GM18520 (cell line): Measurements from ENCODE around the gene ZNF134.

Experiments used
- ATAC-seq: cut with Tn5 transposase; IDR thresholded peaks from one replicate; pipeline ENCODE4 v1.9.1; 2021; ENCODE audit not compliant: unreplicated experiment

The ZNF134 gene

GRCh38 chr19:57613941-57614743 is at the start of gene ZNF134:
Gene ZNF134 (plus strand): TSS chr19:57614242. CDS start chr19:57619469, 5,227 bp downstream.
- ATAC-seq = peak; percentile 86

- ATAC-seq = no peak
Measured at GRCh38 chr19:57566396-57567265, 47.4 kb upstream of the ZNF134 start.

- ATAC-seq = no peak
Measured at GRCh38 chr19:57570707-57571106, 43.3 kb upstream of the ZNF134 start.

- ATAC-seq = no peak
Measured at GRCh38 chr19:57572415-57572947, 41.6 kb upstream of the ZNF134 start.

- no peak for ATAC-seq
Measured at GRCh38 chr19:57576661-57577060, 37.4 kb upstream of the ZNF134 start.

GRCh38 chr19:57578487-57579205 is 35.4 kb upstream of the ZNF134 start, which contains the start of gene ZNF416:
Gene ZNF416 (minus strand): TSS chr19:57578911. CDS start chr19:57578704, 207 bp downstream.
- peak; percentile 91 for ATAC-seq

GRCh38 chr19:57583104-57583520 is 30.9 kb upstream of the ZNF134 start:
- no peak for ATAC-seq

GRCh38 chr19:57583521-57584416 is 30.3 kb upstream of the ZNF134 start, which contains the start of gene ZIK1:
Gene ZIK1 (plus strand): TSS chr19:57584145. CDS start chr19:57584357, 212 bp downstream.
- ATAC-seq = peak; percentile 37

- ATAC-seq = no peak
Measured at GRCh38 chr19:57587529-57587928, 26.5 kb upstream of the ZNF134 start.

- ATAC-seq = peak; percentile 14
Measured at GRCh38 chr19:57599377-57599760, 14.7 kb upstream of the ZNF134 start.

- ATAC-seq = peak; percentile 94
Measured at GRCh38 chr19:57599761-57600383, 14.2 kb upstream of the ZNF134 start, which contains the start of gene ZNF530. Gene ZNF530 (plus strand): TSS chr19:57599885. CDS start chr19:57604346, 4,461 bp downstream.

- ATAC-seq = no peak
Measured at GRCh38 chr19:57606931-57607330, 7.1 kb upstream of the ZNF134 start.

- ATAC-seq = no peak
Measured at GRCh38 chr19:57611113-57611512, 2.9 kb upstream of the ZNF134 start.

GRCh38 chr19:57615346-57615745 is 1.3 kb downstream of the ZNF134 start:
- ATAC-seq = no peak

- ATAC-seq = no peak
Measured at GRCh38 chr19:57620673-57621348, 6.8 kb downstream of the ZNF134 start.

GRCh38 chr19:57623091-57623490 is 9.0 kb downstream of the ZNF134 start:
- ATAC-seq = no peak

- ATAC-seq = peak; percentile 95
Measured at GRCh38 chr19:57632987-57633831, 19.2 kb downstream of the ZNF134 start, which contains the start of gene ZNF211. Gene ZNF211 (plus strand): TSS chr19:57633168. CDS start chr19:57633347, 179 bp downstream.

- ATAC-seq = no peak
Measured at GRCh38 chr19:57633832-57634131, 19.7 kb downstream of the ZNF134 start.
